GM19023 (cell line): ENCODE data around the gene GPN2.
A peak's percentile ranks its signal among the peaks of the same experiment; 100 is the strongest.

Experiments used
- ATAC-seq: cut with Tn5 transposase; IDR thresholded peaks from one replicate; pipeline ENCODE4 v1.9.1; 2021; ENCODE audit warnings: mild to moderate bottlenecking, moderate library complexity; ENCODE audit not compliant: unreplicated experiment

The GPN2 gene

DNA sequence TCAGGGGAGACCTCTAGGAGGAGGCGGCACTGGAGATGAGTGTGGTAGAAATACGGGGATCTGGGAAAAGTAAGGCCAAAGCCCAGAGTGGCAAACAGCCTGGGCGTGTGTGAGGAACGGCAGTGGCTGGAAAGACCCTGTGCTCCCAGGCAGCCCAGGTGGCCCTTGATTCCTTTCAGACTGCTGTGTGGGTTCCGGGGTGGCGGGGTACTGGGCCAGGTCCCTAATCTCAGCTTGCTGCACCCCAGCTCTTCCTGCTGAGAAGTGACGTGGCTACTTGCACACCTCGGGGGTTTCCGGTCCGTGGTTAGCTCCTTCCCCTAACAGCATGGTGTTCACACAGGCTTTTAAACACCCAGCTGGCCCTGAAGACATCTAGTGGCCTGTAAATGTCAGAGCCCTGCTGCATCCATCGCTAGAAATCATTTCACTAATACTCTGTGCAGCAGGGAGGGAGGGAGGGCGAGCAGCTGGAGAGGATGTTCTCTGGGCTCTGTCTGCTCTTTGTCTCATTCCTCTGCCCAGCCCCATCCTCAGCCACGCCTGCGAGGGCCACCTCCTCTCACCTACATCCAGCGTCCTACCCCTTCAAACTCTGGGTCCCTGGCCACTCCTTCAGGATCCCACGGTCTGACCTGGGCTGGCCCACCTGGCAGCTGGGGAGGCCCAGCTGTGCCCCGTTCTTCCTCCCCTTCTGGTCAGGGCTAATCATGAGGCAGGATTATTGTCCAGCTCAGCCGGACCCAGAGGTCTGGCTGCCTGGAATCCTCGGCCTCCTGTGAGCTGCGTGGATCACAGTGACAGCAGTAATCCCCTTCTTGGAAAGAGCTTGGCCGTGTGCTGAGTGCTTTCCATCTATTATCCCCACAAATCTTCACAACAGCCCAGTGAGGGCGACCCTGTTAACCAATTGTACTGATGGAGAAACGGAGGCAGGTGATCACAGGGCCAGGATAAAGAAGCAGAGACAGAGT is 56.4 kb downstream of the GPN2 start:
- peak; percentile 86 for ATAC-seq

DNA sequence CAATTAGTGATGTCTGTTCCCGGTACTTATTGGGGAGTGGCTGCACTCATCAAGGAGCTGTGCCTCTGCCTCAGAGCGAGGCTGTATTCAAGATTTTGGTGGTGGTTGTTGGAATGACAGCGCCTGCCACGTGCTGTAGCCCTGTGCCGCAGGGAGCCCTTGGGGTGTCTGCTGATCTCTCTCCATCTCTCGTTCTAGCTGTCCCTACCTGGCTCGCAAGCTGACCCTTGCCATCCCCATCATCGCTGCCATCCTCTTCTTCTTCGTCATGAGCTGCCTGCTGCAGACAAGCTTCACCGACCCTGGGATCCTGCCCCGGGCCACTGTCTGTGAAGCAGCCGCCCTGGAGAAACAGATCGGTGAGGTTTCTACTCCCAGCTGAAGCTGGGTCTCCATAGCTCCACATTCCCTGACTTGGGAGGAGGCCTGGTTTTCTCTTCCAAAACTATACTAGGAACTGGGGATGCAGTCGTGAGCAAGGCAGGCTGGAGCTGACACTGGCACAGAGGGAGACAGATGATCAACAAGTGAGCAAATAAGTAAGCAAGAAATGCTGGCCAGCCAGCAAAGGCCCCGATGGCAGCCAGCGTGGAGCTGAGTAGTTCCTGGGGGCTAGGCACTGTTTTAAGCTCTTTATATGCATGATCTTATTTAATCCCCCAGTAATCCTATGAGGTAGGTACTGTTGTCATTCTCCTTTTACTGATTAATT is 57.7 kb downstream of the GPN2 start:
- no peak for ATAC-seq

DNA sequence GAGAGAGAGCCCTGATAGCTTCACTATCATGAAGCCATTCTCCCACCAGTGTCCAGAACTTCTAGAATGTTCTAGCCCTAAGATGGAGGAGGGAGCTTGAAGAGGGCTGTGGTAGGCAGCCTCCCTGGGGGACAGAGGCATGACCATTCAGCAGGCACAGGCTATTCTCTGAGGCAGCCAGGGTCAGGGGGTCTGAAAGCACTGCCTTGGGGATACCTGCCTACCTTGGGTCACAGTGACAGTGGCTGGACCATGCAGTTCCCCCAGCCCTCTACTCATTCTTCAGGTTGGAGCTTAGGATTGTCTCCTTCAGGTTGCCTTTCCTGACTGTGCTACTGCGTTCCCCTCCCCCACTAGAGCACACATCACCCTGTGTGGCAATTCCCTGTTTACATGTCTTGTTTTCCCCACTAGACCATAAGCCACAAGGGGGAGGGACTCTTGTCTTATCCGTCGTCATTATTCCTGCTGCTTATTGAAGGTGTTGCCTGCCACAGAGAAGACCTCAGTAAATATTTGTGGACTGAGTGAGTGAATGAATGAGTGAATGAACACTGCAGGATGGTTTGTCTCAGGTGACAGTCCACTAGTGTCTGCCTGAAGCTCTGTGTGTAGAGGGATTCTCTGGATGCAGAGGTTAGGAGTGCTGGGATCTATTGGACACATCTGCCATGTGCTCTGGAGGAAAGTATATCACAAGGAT is 58.4 kb downstream of the GPN2 start:
- ATAC-seq, result no peak

DNA sequence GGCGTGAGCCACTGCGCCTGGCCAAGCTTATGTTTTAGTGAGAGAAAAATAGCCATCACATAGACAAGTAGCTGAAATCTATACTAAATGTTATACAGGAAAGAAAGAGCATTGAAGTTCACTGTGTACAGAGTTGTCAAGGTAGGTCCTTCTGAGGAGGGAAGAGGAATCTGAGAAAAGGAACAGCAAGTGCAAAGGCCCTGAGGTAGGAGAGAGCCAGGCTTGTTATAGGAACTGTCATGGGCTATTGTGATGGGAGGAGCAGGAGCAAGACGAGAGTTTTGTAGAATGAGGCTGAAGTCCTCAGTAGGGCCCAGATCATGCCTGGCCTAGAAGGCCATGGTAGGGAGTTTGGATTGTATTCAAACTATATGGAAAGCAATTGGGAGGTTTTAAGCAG is 59.0 kb downstream of the GPN2 start:
- no peak for ATAC-seq

DNA sequence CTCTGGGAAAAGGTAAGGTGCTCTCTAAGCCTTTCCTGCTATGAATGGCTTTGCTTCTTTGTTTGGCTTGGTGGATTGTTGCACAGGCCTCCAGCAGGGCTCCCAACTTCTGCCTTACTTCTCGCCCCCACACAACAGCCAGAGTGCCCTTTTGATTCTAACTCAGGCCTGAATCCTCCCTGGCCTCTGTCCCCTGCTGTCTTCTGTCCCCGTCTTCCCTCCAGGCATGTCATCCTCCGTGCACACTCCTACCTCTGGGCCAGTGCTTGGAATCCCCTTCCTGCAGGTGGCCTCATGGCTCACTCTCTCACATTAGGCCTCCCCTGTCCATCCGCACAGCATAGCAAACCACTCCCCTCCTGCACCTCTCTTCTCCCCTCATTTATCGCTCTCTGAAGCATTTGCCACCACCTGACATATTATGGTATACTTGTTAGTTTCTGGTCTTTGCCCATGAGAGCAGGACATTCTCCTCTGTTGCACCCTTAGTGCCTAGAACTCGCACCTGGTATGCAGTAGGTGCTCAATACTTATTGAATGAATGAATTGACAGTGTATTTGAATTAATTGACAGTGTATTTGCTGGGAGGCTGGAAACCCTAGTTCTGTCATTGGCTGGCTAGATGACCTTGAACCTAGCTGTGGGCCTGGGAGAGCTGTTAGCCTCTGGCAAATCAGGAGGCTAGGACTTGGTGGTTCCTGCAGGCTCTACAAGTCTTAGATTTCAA is 60.7 kb downstream of the GPN2 start:
- ATAC-seq, result no peak

DNA sequence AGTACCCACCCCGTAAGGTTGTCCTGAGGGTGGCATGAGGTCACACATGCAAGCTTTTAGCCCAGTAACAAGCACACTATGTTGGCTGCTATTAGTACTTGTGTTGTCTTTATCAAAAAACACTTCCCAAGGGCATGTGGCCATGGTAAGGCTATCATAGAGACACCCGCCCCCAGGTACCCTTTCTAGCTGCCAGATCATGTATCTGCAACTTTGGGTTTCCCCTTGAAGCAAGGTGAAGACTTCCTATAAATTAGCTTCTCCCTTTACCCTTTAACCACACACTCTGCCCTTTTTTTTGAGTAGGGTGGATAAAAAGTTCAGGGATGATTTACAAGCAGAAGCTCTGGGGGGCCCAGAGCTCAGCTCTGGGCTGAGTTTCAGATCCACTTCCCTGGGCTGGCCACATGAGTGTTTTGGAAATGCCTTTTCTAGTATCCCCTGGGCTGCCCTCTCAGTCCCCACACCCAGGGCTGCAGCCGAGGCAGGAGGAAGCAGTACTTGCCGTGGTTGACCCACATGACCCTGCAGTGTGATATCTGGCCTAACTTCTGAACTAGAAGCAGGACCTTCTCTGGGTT is 61.6 kb downstream of the GPN2 start:
- no peak for ATAC-seq

DNA sequence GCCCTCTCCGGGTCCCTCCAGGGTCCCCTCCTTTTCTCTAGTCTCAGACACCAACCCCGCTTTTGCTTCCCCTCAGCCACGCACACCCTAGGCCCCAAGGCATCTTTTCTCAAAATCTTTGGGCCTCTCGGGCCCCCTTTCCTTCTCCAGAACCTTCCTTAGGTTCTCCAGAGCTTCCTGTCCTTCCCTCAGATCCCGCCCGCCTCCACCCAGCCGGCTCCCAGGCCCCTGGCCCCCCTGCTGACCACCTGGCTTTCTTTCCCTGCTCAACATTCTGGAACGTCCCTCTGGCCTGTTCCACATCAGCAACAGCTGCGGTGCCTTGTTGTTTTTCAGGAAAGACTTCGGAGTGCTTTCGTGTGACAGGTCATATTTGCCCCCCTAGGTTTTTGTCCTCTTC is 62.4 kb downstream of the GPN2 start:
- ATAC-seq, result no peak

DNA sequence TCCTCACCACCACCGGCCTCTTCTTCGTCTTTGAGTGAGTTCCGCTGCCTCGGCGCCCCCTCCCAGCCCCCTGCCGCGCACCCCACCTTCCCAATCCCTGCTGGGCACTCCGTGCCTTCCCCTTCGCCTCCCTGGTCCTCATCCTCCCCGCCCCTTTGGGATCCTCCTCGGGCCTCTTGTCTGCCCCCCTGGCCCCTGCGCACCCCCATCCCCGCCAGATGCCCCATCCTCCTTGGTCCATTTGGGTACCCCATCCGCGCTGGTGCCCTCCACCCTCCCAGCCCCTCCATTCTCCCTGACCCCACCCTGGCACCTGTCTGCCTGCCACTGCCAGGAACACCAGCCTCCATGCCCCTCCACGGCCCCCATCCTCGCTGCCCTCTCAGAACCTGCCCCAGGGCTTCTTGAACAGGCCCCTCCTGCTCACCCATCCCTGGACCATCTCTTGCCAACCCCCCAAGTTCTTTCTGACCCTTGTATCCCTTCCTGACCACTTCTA is 62.9 kb downstream of the GPN2 start:
- no peak for ATAC-seq

DNA sequence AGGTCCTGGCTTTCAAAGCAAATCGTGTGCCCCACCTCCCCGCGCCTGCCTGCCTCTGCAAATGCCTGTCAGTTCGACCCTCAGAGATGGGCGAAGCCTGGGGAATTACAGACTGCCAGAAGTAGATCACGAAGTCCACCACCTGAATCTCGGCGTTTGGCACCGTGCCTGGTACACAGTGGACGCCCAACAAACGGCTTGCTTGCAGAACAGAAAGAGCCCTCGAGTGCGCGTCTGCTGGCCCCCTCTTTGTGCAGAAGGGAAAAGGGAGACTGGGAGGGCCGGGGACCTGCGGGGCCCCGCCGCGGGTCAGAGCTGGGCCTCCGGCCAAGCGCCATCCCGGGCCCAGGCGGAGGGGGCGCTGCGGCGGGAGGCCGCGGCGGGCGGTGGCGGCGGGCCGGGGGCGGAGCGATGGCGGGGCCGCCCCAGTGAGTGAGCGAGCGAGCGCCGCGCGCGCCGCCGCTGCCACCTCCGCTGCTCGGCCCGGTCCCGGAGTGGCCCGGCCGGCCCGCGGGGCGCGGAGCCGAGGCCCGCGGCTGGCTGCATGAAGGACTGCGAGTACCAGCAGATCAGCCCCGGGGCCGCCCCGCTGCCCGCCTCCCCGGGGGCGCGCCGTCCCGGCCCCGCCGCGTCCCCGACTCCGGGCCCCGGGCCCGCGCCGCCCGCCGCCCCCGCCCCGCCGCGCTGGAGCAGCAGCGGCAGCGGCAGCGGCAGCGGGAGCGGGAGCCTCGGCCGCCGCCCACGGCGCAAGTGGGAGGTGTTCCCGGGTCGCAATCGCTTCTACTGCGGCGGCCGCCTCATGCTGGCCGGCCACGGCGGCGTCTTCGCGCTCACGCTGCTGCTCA is 63.6 kb downstream of the GPN2 start, which contains the start of gene ZDHHC18:
ZDHHC18 (plus strand) TSS at position 428 of the 845 bp plus-strand sequence; CDS start at position 545, 117 bp downstream.
- ATAC-seq, result peak; percentile 66
